Right lobe of liver (tissue), 4 donors: Measurements from ENCODE around the gene KRT84.

Experiments used
- POLR2A ChIP-seq: fragments of 450-650 bp; IDR thresholded peaks from one replicate; pipeline ENCODE4 v1.6.1; 2017; ENCODE audit warnings: antibody characterized with exemption, mild to moderate bottlenecking
- TF ChIP-seq, protein P1 (sequence below), 4 donors: fragments of 200-600 bp in 3 of 4; fragments of 450-650 bp in 1 of 4; IDR thresholded peaks; one replicate each; pipeline versions ENCODE4 v1.5.1 to v1.8.0; 2016 to 2022; ENCODE audit warnings: antibody characterized with exemption in 4 of 4, mild to moderate bottlenecking in 2 of 4
- donor health status: DM: no; HTN: no; CAD: no.
- donor health status: DM: no; HTN: no; CAD: no.
- donor health status: DM: no; HTN: yes; CAD: no.

DNA sequence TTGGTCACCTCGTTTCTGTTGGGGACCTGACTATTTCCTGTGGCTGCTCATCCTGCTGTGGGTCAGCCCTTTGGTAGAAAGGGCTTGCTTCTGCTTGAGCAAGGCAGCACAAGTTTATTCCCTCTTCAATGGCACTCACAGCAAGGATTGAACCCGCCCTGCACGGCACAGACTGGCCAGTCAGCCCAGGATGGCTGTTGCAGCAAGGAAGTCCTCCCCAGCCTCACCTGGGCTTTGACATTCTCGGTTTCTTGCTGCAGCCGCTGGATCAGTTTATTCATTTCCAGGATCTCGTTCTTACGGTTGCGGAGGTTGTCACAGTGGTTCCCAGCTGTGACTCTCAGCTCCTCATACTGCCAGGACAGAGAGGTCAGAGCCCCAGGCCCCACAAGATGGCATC is 11.2 kb upstream of the KRT84 start:
- TF ChIP-seq, protein P1, sequence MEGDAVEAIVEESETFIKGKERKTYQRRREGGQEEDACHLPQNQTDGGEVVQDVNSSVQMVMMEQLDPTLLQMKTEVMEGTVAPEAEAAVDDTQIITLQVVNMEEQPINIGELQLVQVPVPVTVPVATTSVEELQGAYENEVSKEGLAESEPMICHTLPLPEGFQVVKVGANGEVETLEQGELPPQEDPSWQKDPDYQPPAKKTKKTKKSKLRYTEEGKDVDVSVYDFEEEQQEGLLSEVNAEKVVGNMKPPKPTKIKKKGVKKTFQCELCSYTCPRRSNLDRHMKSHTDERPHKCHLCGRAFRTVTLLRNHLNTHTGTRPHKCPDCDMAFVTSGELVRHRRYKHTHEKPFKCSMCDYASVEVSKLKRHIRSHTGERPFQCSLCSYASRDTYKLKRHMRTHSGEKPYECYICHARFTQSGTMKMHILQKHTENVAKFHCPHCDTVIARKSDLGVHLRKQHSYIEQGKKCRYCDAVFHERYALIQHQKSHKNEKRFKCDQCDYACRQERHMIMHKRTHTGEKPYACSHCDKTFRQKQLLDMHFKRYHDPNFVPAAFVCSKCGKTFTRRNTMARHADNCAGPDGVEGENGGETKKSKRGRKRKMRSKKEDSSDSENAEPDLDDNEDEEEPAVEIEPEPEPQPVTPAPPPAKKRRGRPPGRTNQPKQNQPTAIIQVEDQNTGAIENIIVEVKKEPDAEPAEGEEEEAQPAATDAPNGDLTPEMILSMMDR (IDR thresholded peaks at IDR 0.05): no peak
- TF ChIP-seq POLR2A: no peak
